DOHH2 (cell line): ENCODE measurements around the gene OTUD1.

Experiments
- EZH2phosphoT487 ChIP-seq: fragments of 200-600 bp; sonication (generic); IDR thresholded peaks from 2 replicates; pipeline ENCODE4 v1.6.1; 2017; ENCODE audit warnings: borderline replicate concordance, mild to moderate bottlenecking, antibody characterized with exemption, low read length, moderate library complexity, mixed read lengths
- TF ChIP-seq, protein P1 (sequence below): fragments of 200-600 bp; sonication (generic); IDR thresholded peaks from one replicate; pipeline ENCODE4 v1.5.1; 2014; ENCODE audit warnings: antibody characterized with exemption, mild to moderate bottlenecking, low read depth, low read length; ENCODE audit not compliant: poor library complexity, severe bottlenecking

DNA sequence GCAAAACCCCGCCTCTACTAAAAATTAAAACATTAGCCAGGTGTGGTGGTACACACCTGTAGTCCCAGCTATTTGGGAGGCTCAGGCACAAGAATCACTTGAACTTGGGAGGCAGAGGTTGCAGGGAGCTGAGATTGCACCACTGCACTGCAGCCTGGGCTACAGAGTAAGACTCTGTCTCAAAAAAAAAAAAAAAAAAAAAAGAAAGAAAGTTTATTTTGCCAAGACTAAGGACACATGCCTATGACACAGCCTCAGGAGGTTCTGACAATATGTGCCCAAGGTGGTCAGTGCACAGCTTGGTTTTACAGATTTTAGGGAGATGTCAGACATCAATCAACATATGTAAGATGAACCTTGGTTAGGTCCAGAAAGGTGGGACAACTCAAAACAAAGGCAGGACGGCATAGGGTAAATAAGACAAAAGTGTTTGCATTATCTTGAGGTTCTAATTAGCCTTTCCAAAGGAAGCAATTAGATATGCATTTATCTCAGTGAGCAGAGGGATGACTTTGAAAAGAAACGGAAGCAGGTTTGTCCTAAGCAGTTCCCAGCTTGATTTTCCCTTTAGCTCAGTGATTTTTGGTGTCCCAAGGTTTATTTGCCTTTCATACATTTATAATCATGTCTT, 20.7 kb upstream of the OTUD1 start:
- TF ChIP-seq, protein P1, sequence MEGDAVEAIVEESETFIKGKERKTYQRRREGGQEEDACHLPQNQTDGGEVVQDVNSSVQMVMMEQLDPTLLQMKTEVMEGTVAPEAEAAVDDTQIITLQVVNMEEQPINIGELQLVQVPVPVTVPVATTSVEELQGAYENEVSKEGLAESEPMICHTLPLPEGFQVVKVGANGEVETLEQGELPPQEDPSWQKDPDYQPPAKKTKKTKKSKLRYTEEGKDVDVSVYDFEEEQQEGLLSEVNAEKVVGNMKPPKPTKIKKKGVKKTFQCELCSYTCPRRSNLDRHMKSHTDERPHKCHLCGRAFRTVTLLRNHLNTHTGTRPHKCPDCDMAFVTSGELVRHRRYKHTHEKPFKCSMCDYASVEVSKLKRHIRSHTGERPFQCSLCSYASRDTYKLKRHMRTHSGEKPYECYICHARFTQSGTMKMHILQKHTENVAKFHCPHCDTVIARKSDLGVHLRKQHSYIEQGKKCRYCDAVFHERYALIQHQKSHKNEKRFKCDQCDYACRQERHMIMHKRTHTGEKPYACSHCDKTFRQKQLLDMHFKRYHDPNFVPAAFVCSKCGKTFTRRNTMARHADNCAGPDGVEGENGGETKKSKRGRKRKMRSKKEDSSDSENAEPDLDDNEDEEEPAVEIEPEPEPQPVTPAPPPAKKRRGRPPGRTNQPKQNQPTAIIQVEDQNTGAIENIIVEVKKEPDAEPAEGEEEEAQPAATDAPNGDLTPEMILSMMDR, result no peak
- no peak for TF ChIP-seq EZH2phosphoT487
